ENCODE results near the gene ZRANB1.

The ZRANB1 gene

DNA sequence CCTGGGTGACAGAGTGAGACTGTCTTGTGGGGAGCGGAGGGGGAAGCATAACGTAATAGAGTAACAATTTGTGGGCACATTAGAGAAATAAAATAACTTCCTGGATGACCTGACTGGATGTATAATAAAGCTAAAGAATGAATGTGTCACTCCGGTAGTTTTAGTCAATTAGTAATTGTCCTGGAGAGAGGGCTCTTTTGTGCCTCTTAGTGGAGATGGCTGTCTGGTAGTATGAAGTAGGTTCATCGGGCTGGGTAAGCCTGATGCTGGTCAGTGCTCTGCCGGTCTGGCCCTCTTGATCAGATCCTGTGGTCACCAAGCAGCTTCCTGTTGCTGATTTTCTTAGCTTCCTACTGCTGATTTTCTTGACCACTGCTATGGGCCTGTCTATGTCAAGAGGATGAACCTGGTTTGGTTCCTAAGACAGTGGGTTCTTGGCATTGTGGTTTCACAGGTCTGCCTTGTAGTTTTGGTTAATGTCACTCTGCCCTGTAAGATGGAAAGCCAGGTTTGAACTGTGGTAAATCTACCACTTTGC, 34.1 kb downstream of the ZRANB1 start:
- no peak for ATAC-seq
- TF ChIP-seq ZFP30 (CRISPR knock-in tag; IDR thresholded peaks at IDR 0.05) = no peak
- TF ChIP-seq ZC3H10 (CRISPR knock-in tag; IDR thresholded peaks at IDR 0.05) = no peak
- no peak for TF ChIP-seq ESRRG (CRISPR knock-in tag; IDR thresholded peaks at IDR 0.05)
- TF ChIP-seq, protein P1, sequence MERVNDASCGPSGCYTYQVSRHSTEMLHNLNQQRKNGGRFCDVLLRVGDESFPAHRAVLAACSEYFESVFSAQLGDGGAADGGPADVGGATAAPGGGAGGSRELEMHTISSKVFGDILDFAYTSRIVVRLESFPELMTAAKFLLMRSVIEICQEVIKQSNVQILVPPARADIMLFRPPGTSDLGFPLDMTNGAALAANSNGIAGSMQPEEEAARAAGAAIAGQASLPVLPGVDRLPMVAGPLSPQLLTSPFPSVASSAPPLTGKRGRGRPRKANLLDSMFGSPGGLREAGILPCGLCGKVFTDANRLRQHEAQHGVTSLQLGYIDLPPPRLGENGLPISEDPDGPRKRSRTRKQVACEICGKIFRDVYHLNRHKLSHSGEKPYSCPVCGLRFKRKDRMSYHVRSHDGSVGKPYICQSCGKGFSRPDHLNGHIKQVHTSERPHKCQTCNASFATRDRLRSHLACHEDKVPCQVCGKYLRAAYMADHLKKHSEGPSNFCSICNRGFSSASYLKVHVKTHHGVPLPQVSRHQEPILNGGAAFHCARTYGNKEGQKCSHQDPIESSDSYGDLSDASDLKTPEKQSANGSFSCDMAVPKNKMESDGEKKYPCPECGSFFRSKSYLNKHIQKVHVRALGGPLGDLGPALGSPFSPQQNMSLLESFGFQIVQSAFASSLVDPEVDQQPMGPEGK (CRISPR knock-in tag; IDR thresholded peaks at IDR 0.05; ENCODE audit: borderline replicate concordance) = no peak
- no peak for TF ChIP-seq RARB (CRISPR knock-in tag; IDR thresholded peaks at IDR 0.05)
- TF ChIP-seq ISL1 (CRISPR knock-in tag; IDR thresholded peaks at IDR 0.05) = no peak

DNA sequence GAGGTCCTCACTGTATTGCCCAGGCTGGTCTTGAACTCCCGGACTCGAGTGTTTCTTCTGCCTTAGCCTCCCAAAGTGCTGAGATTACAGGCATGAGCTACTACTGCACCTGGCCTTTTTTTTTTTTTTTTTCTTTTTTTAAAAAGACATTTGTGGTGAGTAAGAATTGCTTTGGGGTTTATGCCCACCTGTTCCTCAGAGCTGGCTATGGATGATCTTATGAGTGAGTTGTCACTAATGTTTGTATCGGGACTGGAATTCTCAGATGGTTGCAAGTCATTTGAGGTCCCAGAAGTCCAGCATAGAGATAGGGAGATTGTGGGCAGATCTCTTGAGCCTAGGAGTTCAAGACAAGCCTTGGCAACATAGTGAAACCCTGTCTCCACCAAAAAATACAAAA, 35.2 kb downstream of the ZRANB1 start:
- no peak for TF ChIP-seq SNAI2 (CRISPR knock-in tag; IDR thresholded peaks at IDR 0.05)
- TF ChIP-seq, protein P2, sequence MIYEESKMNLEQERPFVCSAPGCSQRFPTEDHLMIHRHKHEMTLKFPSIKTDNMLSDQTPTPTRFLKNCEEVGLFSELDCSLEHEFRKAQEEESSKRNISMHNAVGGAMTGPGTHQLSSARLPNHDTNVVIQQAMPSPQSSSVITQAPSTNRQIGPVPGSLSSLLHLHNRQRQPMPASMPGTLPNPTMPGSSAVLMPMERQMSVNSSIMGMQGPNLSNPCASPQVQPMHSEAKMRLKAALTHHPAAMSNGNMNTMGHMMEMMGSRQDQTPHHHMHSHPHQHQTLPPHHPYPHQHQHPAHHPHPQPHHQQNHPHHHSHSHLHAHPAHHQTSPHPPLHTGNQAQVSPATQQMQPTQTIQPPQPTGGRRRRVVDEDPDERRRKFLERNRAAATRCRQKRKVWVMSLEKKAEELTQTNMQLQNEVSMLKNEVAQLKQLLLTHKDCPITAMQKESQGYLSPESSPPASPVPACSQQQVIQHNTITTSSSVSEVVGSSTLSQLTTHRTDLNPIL (CRISPR knock-in tag; IDR thresholded peaks at IDR 0.05; ENCODE audit: low read depth) = no peak
- TF ChIP-seq ZFP30 (CRISPR knock-in tag; IDR thresholded peaks at IDR 0.05) = no peak
- TF ChIP-seq ZC3H10 (CRISPR knock-in tag; IDR thresholded peaks at IDR 0.05) = no peak
- no peak for TF ChIP-seq ESRRG (CRISPR knock-in tag; IDR thresholded peaks at IDR 0.05)
- TF ChIP-seq GLIS3 (CRISPR knock-in tag; IDR thresholded peaks at IDR 0.05) = no peak
- TF ChIP-seq, protein P3, sequence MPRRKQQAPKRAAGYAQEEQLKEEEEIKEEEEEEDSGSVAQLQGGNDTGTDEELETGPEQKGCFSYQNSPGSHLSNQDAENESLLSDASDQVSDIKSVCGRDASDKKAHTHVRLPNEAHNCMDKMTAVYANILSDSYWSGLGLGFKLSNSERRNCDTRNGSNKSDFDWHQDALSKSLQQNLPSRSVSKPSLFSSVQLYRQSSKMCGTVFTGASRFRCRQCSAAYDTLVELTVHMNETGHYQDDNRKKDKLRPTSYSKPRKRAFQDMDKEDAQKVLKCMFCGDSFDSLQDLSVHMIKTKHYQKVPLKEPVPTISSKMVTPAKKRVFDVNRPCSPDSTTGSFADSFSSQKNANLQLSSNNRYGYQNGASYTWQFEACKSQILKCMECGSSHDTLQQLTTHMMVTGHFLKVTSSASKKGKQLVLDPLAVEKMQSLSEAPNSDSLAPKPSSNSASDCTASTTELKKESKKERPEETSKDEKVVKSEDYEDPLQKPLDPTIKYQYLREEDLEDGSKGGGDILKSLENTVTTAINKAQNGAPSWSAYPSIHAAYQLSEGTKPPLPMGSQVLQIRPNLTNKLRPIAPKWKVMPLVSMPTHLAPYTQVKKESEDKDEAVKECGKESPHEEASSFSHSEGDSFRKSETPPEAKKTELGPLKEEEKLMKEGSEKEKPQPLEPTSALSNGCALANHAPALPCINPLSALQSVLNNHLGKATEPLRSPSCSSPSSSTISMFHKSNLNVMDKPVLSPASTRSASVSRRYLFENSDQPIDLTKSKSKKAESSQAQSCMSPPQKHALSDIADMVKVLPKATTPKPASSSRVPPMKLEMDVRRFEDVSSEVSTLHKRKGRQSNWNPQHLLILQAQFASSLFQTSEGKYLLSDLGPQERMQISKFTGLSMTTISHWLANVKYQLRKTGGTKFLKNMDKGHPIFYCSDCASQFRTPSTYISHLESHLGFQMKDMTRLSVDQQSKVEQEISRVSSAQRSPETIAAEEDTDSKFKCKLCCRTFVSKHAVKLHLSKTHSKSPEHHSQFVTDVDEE (CRISPR knock-in tag; IDR thresholded peaks at IDR 0.05) = no peak
- TF ChIP-seq, protein P4, sequence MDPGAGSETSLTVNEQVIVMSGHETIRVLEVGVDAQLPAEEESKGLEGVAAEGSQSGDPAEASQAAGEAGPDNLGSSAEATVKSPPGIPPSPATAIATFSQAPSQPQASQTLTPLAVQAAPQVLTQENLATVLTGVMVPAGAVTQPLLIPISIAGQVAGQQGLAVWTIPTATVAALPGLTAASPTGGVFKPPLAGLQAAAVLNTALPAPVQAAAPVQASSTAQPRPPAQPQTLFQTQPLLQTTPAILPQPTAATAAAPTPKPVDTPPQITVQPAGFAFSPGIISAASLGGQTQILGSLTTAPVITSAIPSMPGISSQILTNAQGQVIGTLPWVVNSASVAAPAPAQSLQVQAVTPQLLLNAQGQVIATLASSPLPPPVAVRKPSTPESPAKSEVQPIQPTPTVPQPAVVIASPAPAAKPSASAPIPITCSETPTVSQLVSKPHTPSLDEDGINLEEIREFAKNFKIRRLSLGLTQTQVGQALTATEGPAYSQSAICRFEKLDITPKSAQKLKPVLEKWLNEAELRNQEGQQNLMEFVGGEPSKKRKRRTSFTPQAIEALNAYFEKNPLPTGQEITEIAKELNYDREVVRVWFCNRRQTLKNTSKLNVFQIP (CRISPR knock-in tag; IDR thresholded peaks at IDR 0.05; ENCODE audit: borderline replicate concordance, low read depth) = no peak
- no peak for TF ChIP-seq ZNF565 (CRISPR knock-in tag; conservative IDR thresholded peaks at IDR 0.05; ENCODE audit: low read depth)
- no peak for TF ChIP-seq BACH2 (CRISPR knock-in tag; IDR thresholded peaks at IDR 0.05; ENCODE audit: borderline replicate concordance)
- TF ChIP-seq ARNTL (CRISPR knock-in tag; IDR thresholded peaks at IDR 0.05; ENCODE audit: borderline replicate concordance, low read depth) = no peak
- no peak for TF ChIP-seq CSDC2 (CRISPR knock-in tag; IDR thresholded peaks at IDR 0.05)
- ATAC-seq = no peak

DNA sequence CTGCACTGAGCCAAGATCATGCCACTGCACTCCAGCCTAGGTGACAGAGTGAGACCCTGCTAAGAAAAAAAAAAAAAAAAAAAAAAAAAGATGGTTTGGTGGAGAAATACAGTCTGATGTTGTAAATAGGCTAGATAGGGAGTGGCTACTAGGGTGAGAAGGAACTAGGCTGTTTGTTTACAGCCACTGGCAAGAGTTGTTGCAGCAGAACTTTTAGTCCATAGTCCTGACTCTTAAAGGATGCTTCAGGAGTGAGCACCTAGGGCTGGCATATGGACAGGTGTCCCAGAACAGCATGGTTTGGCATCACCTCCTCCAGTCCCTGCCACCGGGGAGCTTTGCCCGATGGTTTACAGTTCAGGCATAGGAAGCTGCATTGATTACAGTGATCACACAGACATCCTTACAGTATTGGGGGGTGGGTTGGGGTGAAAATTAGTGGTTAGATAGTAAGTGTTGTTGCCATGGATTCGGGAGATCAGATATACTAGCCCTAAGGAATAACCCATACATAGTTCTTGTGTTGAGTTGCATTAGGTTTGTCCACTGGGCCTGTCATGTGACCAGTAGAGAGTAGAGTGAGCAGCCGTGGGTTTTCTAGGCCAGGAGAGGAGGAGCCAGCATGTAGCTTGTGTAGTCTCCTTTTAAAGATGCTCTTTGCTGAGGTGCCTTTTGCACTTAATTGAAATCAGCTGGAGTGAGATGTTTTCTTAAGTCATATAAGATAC, 35.9 kb downstream of the ZRANB1 start:
- no peak for TF ChIP-seq ZC3H10 (CRISPR knock-in tag; IDR thresholded peaks at IDR 0.05)
- TF ChIP-seq ZNF8 (CRISPR knock-in tag; IDR thresholded peaks at IDR 0.05) = no peak
- no peak for TF ChIP-seq RARB (CRISPR knock-in tag; IDR thresholded peaks at IDR 0.05)
- no peak for TF ChIP-seq ARNTL (CRISPR knock-in tag; IDR thresholded peaks at IDR 0.05; ENCODE audit: borderline replicate concordance, low read depth)

DNA sequence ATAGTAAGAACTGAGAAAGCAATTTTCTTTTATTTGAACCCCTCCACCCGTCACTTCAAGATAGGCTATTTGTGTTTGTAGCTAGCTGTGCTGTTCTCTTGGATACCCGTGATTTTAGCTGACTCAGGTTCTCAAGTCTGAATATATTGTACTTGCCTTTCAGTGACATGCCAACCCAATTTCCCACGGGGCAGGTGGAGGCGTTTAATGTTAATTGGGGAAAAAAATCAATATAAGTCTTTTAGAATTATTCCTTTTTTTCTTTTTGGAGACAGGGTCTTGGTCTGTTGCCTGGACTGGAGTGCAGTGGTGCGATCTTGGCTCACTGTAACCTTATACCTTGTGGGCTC, 36.4 kb downstream of the ZRANB1 start:
- no peak for ATAC-seq
- no peak for TF ChIP-seq TCF4 (CRISPR knock-in tag; IDR thresholded peaks at IDR 0.05; ENCODE audit: borderline replicate concordance)
- no peak for TF ChIP-seq PPARA (CRISPR knock-in tag; IDR thresholded peaks at IDR 0.05; ENCODE audit: borderline replicate concordance)
- TF ChIP-seq, protein P2 (CRISPR knock-in tag; IDR thresholded peaks at IDR 0.05; ENCODE audit: low read depth) = no peak

More for the DNA sequence above, 35.9 kb downstream of the ZRANB1 start:
- ATAC-seq = peak; percentile 63

All from SK-N-SH treated with all-trans-retinoic acid at 6 μM for 48 hours (cell line).